Measurements from ENCODE around the gene VAV2.

Gene VAV2

DNA sequence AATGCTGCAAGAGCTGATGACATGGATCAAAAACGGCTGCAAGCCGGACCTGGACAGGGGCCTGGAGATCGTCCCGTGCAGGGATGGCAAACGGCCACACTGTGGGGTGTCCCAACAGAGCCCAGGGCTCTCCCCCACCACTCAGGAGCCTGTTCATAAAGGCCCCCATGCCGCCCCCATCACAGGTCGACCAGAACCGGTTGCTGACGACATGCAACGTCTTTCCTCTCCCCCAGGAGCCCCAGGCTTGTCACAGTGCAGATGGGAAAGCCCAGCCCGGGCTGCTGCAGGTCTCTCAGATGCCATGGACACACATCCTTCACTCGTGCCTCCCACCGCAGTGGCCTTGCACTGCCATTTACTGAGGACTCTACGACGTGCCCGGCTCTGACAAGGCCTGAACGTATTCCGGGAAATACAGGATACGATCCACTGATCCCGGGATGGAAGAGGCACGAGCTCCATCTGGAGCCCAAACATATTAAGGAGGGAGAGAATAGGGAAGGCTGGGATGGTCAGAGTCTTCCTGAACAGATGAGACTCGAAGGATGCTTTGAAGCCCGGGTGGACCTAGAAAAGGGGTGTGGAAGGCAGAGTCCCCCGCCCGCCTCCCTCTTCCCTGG, 177.4 kb downstream of the VAV2 start:
- TF ChIP-seq, protein P1, sequence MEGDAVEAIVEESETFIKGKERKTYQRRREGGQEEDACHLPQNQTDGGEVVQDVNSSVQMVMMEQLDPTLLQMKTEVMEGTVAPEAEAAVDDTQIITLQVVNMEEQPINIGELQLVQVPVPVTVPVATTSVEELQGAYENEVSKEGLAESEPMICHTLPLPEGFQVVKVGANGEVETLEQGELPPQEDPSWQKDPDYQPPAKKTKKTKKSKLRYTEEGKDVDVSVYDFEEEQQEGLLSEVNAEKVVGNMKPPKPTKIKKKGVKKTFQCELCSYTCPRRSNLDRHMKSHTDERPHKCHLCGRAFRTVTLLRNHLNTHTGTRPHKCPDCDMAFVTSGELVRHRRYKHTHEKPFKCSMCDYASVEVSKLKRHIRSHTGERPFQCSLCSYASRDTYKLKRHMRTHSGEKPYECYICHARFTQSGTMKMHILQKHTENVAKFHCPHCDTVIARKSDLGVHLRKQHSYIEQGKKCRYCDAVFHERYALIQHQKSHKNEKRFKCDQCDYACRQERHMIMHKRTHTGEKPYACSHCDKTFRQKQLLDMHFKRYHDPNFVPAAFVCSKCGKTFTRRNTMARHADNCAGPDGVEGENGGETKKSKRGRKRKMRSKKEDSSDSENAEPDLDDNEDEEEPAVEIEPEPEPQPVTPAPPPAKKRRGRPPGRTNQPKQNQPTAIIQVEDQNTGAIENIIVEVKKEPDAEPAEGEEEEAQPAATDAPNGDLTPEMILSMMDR (conservative IDR thresholded peaks at IDR 0.05), result no peak
- no peak overlapping the region for H3K27ac ChIP-seq

DNA sequence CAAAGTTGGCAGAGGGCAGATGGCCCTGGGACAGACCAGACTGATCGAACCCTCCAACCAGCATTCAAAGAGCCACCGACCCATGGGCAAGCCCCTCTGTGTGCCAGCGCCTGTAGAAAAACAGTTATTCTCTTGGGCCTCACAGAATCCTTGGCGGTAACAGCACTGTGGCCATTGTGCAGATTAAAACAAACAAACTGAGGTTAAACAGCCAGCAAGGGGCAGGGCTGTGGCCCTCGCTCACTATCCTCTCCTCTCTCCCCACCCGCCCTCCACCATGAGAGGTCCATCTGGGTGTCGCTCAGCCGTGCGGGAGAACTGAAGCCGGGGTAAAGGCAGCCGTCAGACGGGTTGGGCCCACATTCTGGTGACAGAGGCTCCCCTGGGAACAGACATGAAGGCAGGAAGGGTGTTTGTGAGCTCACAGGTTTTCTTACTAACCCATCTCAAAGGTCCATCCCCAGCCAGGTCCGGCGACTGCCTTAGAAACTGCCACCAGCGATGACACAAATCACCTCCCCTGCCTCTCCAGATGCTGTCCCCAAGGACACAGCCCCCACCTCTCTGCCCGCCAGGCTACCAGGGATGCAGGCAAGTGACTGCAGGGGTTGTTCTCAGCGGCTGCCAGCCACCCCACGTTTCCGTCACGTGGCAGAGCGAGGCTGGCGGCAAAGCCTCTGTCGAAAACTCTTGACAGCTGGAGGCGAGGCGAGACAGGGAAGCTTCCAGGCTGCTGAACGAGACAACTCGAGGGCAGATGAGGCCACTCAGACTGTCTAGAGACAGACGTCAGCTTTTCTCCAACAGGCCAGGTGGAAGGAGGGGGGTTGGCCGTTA, 178.2 kb downstream of the VAV2 start:
- H3K27ac ChIP-seq, result no peak overlapping the region
- TF ChIP-seq, protein P1 (conservative IDR thresholded peaks at IDR 0.05), result no peak

DNA sequence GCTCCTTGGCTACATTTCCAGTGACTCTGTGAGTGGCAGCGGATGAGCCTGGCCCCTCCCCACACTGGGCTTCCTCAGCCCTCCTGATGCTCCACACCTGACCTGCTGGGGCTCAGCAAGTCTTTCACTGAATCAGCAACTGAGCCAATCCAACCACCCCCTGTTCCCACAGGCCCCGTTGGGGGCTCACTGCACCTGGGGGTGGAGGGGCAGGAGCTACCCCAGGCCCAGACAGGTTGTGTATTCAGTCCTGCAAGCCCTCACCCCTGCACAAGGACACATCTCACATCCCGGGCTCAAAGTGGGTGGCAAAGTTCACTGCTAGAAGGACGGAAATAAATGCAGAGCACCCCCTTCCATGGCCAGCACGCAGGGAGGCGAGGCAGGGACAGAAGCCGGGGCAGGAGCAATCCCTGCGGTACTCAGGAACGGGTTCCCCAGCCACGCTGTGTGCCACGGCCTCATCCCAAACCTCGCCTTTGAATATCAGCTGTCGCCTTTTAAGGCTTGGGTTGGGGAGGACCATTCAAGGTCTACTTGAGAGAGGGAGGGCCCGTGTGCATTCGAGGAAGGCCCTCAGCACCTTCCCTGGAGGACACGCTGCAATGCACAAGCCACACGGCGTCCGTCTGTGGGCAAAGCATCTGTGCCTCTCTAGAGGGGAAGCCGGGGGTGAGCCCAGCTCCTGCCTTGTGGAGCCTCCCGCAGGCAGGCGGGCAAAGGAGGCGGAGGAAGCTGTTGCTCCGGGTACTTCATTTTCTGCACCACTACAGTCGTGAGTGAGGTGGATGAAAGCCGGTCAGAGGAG, 179.0 kb downstream of the VAV2 start:
- H3K27ac ChIP-seq, result no peak overlapping the region

DNA sequence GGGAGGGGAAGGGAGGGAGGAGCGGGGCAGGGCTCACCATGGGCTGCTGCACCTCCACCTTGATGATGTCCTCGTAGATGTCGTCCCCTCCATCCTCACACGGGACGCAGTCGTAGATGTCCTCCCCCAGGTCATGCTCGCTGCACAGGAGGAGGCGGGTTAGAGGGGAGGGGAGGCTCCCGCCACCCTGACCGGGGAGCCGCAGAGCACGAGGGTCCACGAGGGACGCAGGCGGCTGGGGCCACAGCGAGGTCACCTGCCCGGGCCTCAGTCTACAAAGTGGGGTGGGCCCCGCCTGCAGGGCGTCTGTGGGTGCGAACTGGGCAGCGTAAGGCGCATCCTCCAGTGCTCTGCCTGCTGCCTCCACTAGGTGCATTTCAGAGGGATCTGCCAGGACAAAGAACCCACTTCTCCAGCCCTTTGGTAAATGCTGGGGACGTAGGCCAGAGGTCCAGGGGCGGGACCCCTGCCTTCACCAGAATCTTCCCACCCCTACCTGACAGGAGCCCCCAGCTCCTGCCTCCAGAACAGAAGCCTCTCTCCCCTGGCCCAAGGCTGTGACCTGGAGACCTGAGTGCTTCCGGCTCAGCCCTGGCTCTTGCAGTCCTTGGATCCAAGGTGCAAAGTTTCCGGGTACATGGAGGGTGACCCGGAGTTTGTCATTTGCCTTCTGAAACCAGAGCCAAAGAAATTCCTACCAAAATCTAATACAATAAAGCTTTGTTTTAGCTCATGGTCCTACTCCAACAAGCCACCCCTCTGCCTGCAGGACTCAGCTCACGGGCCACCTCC, 179.9 kb downstream of the VAV2 start:
- TF ChIP-seq, protein P1 (conservative IDR thresholded peaks at IDR 0.05), result no peak
- H3K27ac ChIP-seq, result no peak overlapping the region

More for the DNA sequence above, 179.0 kb downstream of the VAV2 start:
- TF ChIP-seq, protein P1 (conservative IDR thresholded peaks at IDR 0.05), result no peak

DNA sequence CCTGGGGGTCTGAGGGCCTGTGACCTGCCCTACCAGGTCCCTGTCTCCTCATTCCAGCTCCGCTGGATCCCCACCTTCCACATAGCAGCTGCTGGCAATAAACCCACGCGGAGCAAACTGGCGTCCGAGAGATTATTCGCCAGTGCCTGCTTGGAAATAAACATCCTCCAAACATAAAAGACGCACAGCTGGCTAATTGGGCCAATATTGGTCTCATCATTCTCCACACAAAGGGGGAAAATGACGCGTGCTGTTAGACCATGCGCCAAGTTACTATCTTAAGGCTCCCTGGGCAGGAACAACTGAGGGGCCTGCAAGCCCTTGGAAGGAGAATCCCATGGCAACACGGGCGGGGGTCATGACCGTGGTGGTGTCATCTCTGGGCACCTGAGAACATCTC, 180.7 kb downstream of the VAV2 start:
- TF ChIP-seq, protein P1 (conservative IDR thresholded peaks at IDR 0.05), result no peak
- no peak overlapping the region for H3K27ac ChIP-seq

DNA sequence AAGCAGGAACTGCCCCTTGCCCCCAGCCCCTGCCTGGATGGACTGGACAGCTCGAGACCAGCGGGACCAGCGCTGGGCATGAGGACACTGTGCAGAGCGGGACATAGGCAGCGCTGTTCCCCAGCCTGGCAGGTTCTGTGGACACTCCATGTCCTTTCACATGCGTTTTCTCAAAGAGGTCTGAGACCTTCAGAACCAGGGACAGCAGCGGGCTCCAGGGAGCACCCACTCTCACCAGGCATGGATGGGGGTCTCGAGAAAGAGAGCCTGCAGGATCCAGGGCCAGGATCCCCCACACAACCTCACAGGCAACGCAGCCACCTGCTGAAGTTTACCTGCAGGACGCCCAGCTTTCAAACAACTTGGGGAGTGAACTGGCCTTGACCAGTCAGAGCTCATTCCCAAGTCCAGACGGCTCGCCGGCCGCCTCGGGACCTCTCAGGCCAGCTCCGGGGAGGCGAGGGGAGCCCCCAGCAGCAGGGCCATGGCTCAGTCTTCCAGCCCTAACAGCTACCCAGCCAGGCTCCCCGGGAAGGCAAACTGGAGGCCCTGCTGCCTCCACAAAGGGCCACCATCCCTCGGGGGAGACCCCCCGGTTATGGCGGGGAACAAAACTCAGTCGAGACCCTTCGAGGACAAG, 181.4 kb downstream of the VAV2 start:
- TF ChIP-seq, protein P1 (conservative IDR thresholded peaks at IDR 0.05), result no peak
- H3K27ac ChIP-seq, result no peak overlapping the region

Data from VCaP (cell line).